Fibroblast of villous mesenchyme (primary cell): Measurements from ENCODE around the gene KRTAP10-5. TPM values are rescaled to one million over a fixed set of nuclear protein-coding genes. Genes with fewer than 3 reads are reported as not detected.

Experiments used
- DNase-seq: peaks from one replicate; pipeline ENCODE4 v3.0.0-alpha.2; 2010; ENCODE audit warnings: low read depth
- H3K4me3 ChIP-seq: 2 replicates; pipeline ENCODE4 v1.5.1; 2011; ENCODE audit warnings: low read depth, mild to moderate bottlenecking, low read length
- CTCF ChIP-seq: IDR thresholded peaks from 2 replicates; pipeline ENCODE4 v1.5.1; 2012; ENCODE audit warnings: low read depth, mild to moderate bottlenecking, low read length; ENCODE audit not compliant: insufficient read depth
- total RNA-seq: library from RNA; depleted of rRNA; stranded (reverse); fragments of >200 nt; gene quantifications from 2 replicates; pipeline ENCODE4 v1.2.3, GENCODE V29; 2012

KRTAP10-5 gene
- total RNA-seq, 1 donor, result not detected

GRCh38 chr21:44619886-44620285, 39.5 kb upstream of the KRTAP10-5 start:
- TF ChIP-seq CTCF, result no peak
- no peak for DNase-seq
- H3K4me3 ChIP-seq, result no peak overlapping the region

GRCh38 chr21:44618909-44619308, 38.5 kb upstream of the KRTAP10-5 start:
- TF ChIP-seq CTCF, result no peak
- H3K4me3 ChIP-seq, result no peak overlapping the region

GRCh38 chr21:44618504-44618903, 38.1 kb upstream of the KRTAP10-5 start:
- no peak for DNase-seq

More at GRCh38 chr21:44618909-44619308, 38.5 kb upstream of the KRTAP10-5 start:
- no peak for DNase-seq

GRCh38 chr21:44617071-44617501, 36.7 kb upstream of the KRTAP10-5 start:
- DNase-seq, result no peak
- H3K4me3 ChIP-seq, result no peak overlapping the region
- no peak for TF ChIP-seq CTCF

More at GRCh38 chr21:44618504-44618903, 38.1 kb upstream of the KRTAP10-5 start:
- TF ChIP-seq CTCF, result no peak
- no peak overlapping the region for H3K4me3 ChIP-seq

GRCh38 chr21:44616591-44616926, 36.2 kb upstream of the KRTAP10-5 start:
- no peak for TF ChIP-seq CTCF
- no peak for DNase-seq
- no peak overlapping the region for H3K4me3 ChIP-seq

GRCh38 chr21:44615911-44616590, 35.6 kb upstream of the KRTAP10-5 start:
- no peak for TF ChIP-seq CTCF
- no peak for DNase-seq
- H3K4me3 ChIP-seq, result no peak overlapping the region

GRCh38 chr21:44615466-44615865, 35.1 kb upstream of the KRTAP10-5 start:
- H3K4me3 ChIP-seq, result no peak overlapping the region
- TF ChIP-seq CTCF, result no peak
- DNase-seq, result no peak
